OCI-LY7 (cell line): Measurements from ENCODE around the gene SLC17A2. TPM values are rescaled to one million over a fixed set of nuclear protein-coding genes. Genes with fewer than 3 reads are reported as not detected.

ENCODE experiments used
- Bru-seq: library from RNA; stranded (reverse); fragments of 400-500 nt; gene quantifications from one replicate; lab custom pipeline; 2021; lab: Mats Ljungman, UMichigan
- BruChase-seq, 2 experiments: library from RNA; stranded (reverse); fragments of 400-500 nt; gene quantifications; one replicate each; lab custom pipeline; 2021; lab: Mats Ljungman, UMichigan
- BruUV-seq: library from RNA; stranded (reverse); fragments of 400-500 nt; replicated peaks from 2 replicates; lab custom pipeline; 2021; lab: Mats Ljungman, UMichigan
- CTCF ChIA-PET: fragments of 300-600 bp; sonication (Branson Sonifier 250); formaldehyde crosslinking; loops from one replicate; lab custom pipeline; 2022; ENCODE audit warnings: antibody characterized with exemption; ENCODE audit not compliant: unreplicated experiment; lab: Charles Lee
- POLR2A ChIA-PET: fragments of 300-600 bp; sonication (Branson Sonifier 250); formaldehyde crosslinking; loops from one replicate; lab custom pipeline; 2022; ENCODE audit warnings: antibody characterized with exemption; lab: Charles Lee
- DNase-seq: peaks from one replicate; pipeline ENCODE4 v3.0.0-alpha.2; 2015; ENCODE audit warnings: low spot score
- H2AFZ ChIP-seq: fragments of 200-600 bp; sonication (generic), shearing (Covaris generic); 2 replicates; pipeline ENCODE4 v1.6.1; 2014; ENCODE audit warnings: mild to moderate bottlenecking, antibody characterized with exemption, low read length, moderate library complexity
- H3K27ac ChIP-seq: fragments of 200-600 bp; sonication (generic); 2 replicates; pipeline ENCODE4 v1.5.1; 2014; ENCODE audit warnings: mixed run types, low read depth, mild to moderate bottlenecking, moderate library complexity, low read length, inconsistent platforms; ENCODE audit not compliant: poor library complexity, severe bottlenecking
- H3K36me3 ChIP-seq: fragments of 200-600 bp; sonication (generic); 2 replicates; pipeline ENCODE4 v1.6.1; 2014; ENCODE audit warnings: mild to moderate bottlenecking, antibody characterized with exemption, low read length, moderate library complexity, mixed read lengths; ENCODE audit not compliant: insufficient read depth
- H3K4me1 ChIP-seq: fragments of 200-600 bp; sonication (generic); 2 replicates; pipeline ENCODE4 v1.5.1; 2014; ENCODE audit warnings: mild to moderate bottlenecking, low read length; ENCODE audit not compliant: insufficient read depth, poor library complexity, severe bottlenecking
- H3K4me2 ChIP-seq: fragments of 200-600 bp; sonication (generic); 2 replicates; pipeline ENCODE4 v1.6.1; 2014; ENCODE audit warnings: mild to moderate bottlenecking, low read length
- H3K4me3 ChIP-seq: fragments of 200-600 bp; sonication (generic); 2 replicates; pipeline ENCODE4 v1.5.1; 2014; ENCODE audit warnings: mild to moderate bottlenecking, low read depth, low read length; ENCODE audit not compliant: poor library complexity, severe bottlenecking
- H3K79me2 ChIP-seq: fragments of 200-600 bp; sonication (generic); 2 replicates; pipeline ENCODE4 v1.6.1; 2016; ENCODE audit warnings: low read depth, mild to moderate bottlenecking, low read length, moderate library complexity, mixed read lengths; ENCODE audit not compliant: insufficient read depth
- H3K9me2 ChIP-seq: fragments of 200-600 bp; sonication (generic); 2 replicates; pipeline ENCODE4 v1.6.1; 2016; ENCODE audit warnings: mild to moderate bottlenecking, low read length, mixed read lengths; ENCODE audit not compliant: insufficient read depth
- H3K9me3 ChIP-seq: fragments of 200-600 bp; sonication (generic); 2 replicates; pipeline ENCODE4 v1.6.1; 2014; ENCODE audit warnings: mild to moderate bottlenecking, mixed run types, low read length, mixed read lengths
- H4K20me1 ChIP-seq: fragments of 200-600 bp; sonication (generic); 2 replicates; pipeline ENCODE4 v1.6.1; 2014; ENCODE audit warnings: mild to moderate bottlenecking, antibody characterized with exemption, low read length, moderate library complexity, mixed read lengths; ENCODE audit not compliant: insufficient read depth
- CTCF ChIP-seq: fragments of 200-600 bp; sonication (generic); conservative IDR thresholded peaks from 2 replicates; pipeline ENCODE4 v1.5.1; 2014; ENCODE audit warnings: mild to moderate bottlenecking, antibody characterized with exemption, low read length, moderate library complexity, mixed read lengths
- EZH2phosphoT487 ChIP-seq: fragments of 200-600 bp; sonication (generic); IDR thresholded peaks from 2 replicates; pipeline ENCODE4 v1.6.1; 2018; ENCODE audit warnings: low read depth, borderline replicate concordance, mild to moderate bottlenecking, mixed run types, antibody characterized with exemption, low read length, moderate library complexity, mixed read lengths
- intact Hi-C: fragments of 100-400 bp; cut with micrococcal nuclease; formaldehyde crosslinking; loops from one replicate; pipeline ENCODE4 v1.10.0; 2022; ENCODE audit not compliant: unreplicated experiment
- long read RNA-seq: library from polyadenylated mRNA; stranded (forward); transcript quantifications from one replicate; pipeline ENCODE4 v2.0.0, GENCODE V29; 2022
- total RNA-seq, 2 experiments: library from RNA; depleted of rRNA in 1 of 2; stranded (reverse); fragments of >200 nt in 1 of 2; shearing (Covaris generic) in 1 of 2; gene quantifications; 2 replicates each; pipeline ENCODE4 v1.2.3, GENCODE V29; 2014 to 2022

Gene SLC17A2
- total RNA-seq (2014; rRNA removed; shearing (Covaris generic)) (not detected in 2 replicates), total RNA-seq (2022) (not detected in 2 replicates), Bru-seq, nascent RNA (not detected), BruChase-seq, experiment 1, labeled RNA remaining after a 6-hour chase (not detected), BruChase-seq, experiment 2, labeled RNA remaining after a 2-hour chase (not detected)
- long read RNA-seq, result 0 reads

DNA sequence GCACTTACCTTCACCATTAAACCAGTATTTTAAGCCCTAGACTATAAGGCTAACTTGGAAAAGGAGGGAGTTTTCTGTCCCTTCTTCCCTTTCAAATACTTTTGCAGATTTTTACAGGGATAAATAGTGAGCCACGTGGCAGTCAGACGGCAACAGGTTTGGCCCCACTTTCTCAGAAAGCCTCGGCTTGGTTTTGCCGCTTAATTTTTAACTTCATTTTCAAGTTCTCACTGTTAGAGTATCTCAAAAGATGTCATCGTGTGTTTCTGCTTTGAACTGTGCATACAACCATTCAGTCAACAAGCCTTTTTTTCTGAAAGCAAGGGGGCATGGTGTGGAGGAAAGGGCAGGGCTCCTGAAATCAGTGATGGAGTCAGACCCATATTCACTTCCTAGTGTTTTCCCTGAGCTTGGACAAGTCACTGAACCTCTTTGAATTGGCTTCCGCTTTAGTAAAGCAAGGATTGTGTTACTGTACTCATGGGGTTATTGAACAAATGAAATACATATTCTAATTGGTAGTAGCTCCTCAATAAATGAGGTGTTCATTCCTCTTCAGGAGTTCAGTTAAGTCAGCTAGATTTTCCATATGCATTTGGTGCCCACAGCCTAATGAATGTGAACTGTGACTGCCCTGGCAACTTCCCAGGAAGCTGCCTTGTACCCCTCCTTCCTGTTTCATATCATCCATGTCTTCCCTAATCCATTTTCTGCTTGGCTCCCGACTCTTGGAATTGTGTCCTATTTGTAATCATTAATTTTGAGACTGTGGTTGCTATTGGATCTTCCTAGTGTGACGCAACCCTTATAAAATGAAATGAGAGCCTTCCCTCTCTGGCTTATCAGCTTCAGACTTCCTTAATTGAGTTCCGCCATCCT is at the start of gene SLC17A2:
TSS of gene SLC17A2 (minus strand) at position 160 of the 879 bp plus-strand sequence. CDS start 4,895 bp downstream, outside the sequence.
- Histone ChIP-seq H2AFZ (no peak within 1 kb of the TSS), H3K4me1 (no peaks in the 10 kb centered on the region), H3K36me3 (no peaks in the 10 kb centered on the region), H3K4me2 (no peak within 1 kb of the TSS), H3K4me3 (no peak within 1 kb of the TSS), H3K9me3 (no peaks in the 10 kb centered on the region), H3K79me2 (no peaks in the 10 kb centered on the region), H4K20me1 (no peaks in the 10 kb centered on the region), H3K9me2 (no peaks in the 10 kb centered on the region), H3K27ac (no peak within 1 kb of the TSS)
- DNase-seq, result no peak
- intact Hi-C loops, result no loop called here
- BruUV-seq, result no TSS peak
- ChIA-PET POLR2A (interaction anchor here (0.6 kb wide), 1 partner anchor 36 kb away, joined by 3 read pairs; no protein-coding TSS in a partner anchor), CTCF (interaction anchor here (0.6 kb wide), 1 partner anchor 217 kb away, joined by 3 read pairs; no protein-coding TSS in a partner anchor)
- TF ChIP-seq EZH2phosphoT487 (no peak), CTCF (no peak)

DNA sequence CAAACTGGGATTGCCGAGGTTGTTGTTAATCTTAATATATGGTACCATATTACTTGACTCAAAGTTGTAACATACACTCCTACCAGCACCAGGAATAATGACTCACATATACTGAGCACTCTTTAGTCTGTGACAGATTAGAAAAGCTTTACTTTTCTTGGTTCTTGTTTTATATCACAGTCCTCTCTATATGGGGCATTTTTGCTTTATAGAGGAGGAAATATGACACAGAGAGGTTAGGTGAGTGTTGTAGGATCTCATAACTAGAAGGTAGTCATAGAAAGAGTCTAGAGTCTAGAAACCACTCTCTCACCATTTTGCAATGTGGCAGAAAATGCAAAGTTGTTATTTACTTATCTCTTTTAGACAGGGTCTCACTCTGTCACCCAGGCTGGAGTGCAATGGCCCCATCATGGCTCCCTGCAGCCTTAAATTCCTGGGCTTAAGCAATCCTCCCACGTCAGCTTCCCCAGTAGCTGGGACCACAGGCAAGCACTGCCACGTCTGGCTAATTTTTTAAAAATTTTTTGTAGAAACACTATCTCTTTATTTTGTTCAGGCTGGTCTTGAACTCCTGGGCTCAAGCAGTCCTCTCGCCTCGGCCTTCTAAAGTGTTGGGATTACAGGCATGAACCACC is 45.6 kb upstream of the SLC17A2 start:
- no peak for TF ChIP-seq EZH2phosphoT487
- no peak for TF ChIP-seq CTCF
- no peak for DNase-seq
- H4K20me1 ChIP-seq, result no peaks in the 10 kb centered on the region
- no peak overlapping the region for H2AFZ ChIP-seq
- H3K9me3 ChIP-seq, result no peaks in the 10 kb centered on the region
- no peak overlapping the region for H3K4me3 ChIP-seq
- ChIA-PET POLR2A (interaction anchor here (0.6 to 1.3 kb wide), 3 partner anchors 27 to 596 kb away, joined by 3 read pairs; no protein-coding TSS in a partner anchor), CTCF (no interaction called here)
- no TSS peak for BruUV-seq
- H3K4me2 ChIP-seq, result no peak overlapping the region
- no peaks in the 10 kb centered on the region for H3K4me1 ChIP-seq
- intact Hi-C loops, result no loop called here
- no peak overlapping the region for H3K27ac ChIP-seq
- H3K79me2 ChIP-seq, result peaks cover 6% of the 10 kb centered on the region; the same call in 1 of the 2 replicates
- peaks cover 92% of the 10 kb centered on the region for H3K36me3 ChIP-seq
- no peaks in the 10 kb centered on the region for H3K9me2 ChIP-seq
